CD14-positive monocyte (primary cell): Measurements from ENCODE around the gene RER1. TPM values are rescaled to one million over a fixed set of nuclear protein-coding genes. Genes with fewer than 3 reads are reported as not detected.
A peak's percentile ranks its signal among the peaks of the same experiment; 100 is the strongest.

ENCODE experiments used
- DNase-seq, 3 donors: peaks; one replicate each; pipeline ENCODE4 v3.0.0-alpha.2; 2011 to 2022
- H2AFZ ChIP-seq: 2 replicates; pipeline ENCODE4 v1.6.0; 2012; ENCODE audit warnings: mild to moderate bottlenecking, low read depth, low read length, inconsistent platforms; ENCODE audit not compliant: insufficient read depth, poor library complexity, severe bottlenecking
- H3K27ac ChIP-seq, 2 donors: 1 replicate in 1 of 2; 2 replicates in 1 of 2; pipeline ENCODE4 v1.5.1; 2012 to 2013; ENCODE audit warnings: low read length in 2 of 2, control low read depth in 1 of 2, inconsistent platforms in 1 of 2, low read depth in 1 of 2, mild to moderate bottlenecking in 1 of 2
- H3K27me3 ChIP-seq, 2 donors: one replicate each; pipeline versions ENCODE4 v1.6.0 to v1.6.1; 2011 to 2013; ENCODE audit warnings: low read length in 2 of 2; ENCODE audit not compliant: control insufficient read depth in 2 of 2, insufficient read depth in 2 of 2
- H3K36me3 ChIP-seq, 2 donors: replicated peaks in 1 of 2; 1 replicate in 1 of 2; 2 replicates in 1 of 2; pipeline versions ENCODE4 v1.5.1 to v1.6.1; 2012 to 2013; ENCODE audit warnings: low read length in 2 of 2, control low read depth in 1 of 2, inconsistent platforms in 1 of 2, mild to moderate bottlenecking in 1 of 2; ENCODE audit not compliant: insufficient read depth in 2 of 2, control insufficient read depth in 1 of 2
- H3K4me1 ChIP-seq, 2 donors: 1 replicate in 1 of 2; 2 replicates in 1 of 2; pipeline versions ENCODE4 v1.5.1 to v1.6.1; 2012 to 2013; ENCODE audit warnings: low read length in 2 of 2, control low read depth in 1 of 2, inconsistent platforms in 1 of 2, mild to moderate bottlenecking in 1 of 2, moderate library complexity in 1 of 2; ENCODE audit not compliant: insufficient read depth in 2 of 2, control insufficient read depth in 1 of 2
- H3K4me2 ChIP-seq: replicated peaks from 2 replicates; pipeline ENCODE3; 2012; ENCODE audit warnings: low read length, moderate library complexity, mild to moderate bottlenecking; ENCODE audit not compliant: poor library complexity, severe bottlenecking; ENCODE audit errors: extremely low read depth
- H3K4me3 ChIP-seq, 3 experiments: fragments of 200-600 bp in 1 of 3; sonication (generic) in 1 of 3; replicated peaks in 1 of 3; 1 replicate in 2 of 3; 2 replicates in 1 of 3; pipeline ENCODE4 v1.5.1; 2011 to 2013; ENCODE audit warnings: low read length in 3 of 3, mild to moderate bottlenecking in 3 of 3, control low read depth in 2 of 3, low read depth in 2 of 3, inconsistent platforms in 1 of 3, moderate library complexity in 1 of 3
- H3K79me2 ChIP-seq: 2 replicates; pipeline ENCODE4 v1.6.0; 2012; ENCODE audit warnings: mild to moderate bottlenecking, control low read depth, inconsistent platforms, low read length, moderate library complexity; ENCODE audit not compliant: insufficient read depth
- H3K9ac ChIP-seq: 2 replicates; pipeline ENCODE4 v1.6.0; 2017; ENCODE audit warnings: low read length, mild to moderate bottlenecking; ENCODE audit not compliant: insufficient read depth, poor library complexity, severe bottlenecking
- H3K9me3 ChIP-seq, 2 donors: replicated peaks in 1 of 2; 1 replicate in 1 of 2; 2 replicates in 1 of 2; pipeline versions ENCODE4 v1.5.1 to v1.6.1; 2012 to 2013; ENCODE audit warnings: low read length in 2 of 2, control low read depth in 1 of 2; ENCODE audit not compliant: control insufficient read depth in 1 of 2, insufficient read depth in 1 of 2
- H4K20me1 ChIP-seq: 2 replicates; pipeline ENCODE4 v1.6.0; 2012; ENCODE audit warnings: mild to moderate bottlenecking, low read length, control low read depth, moderate library complexity; ENCODE audit not compliant: insufficient read depth
- H3K27ac Mint-ChIP-seq, 7 donors: one replicate each; pipeline ENCODE4 v1.8.0; 2020; ENCODE audit warnings: mild to moderate bottlenecking in 7 of 7, mixed read lengths in 7 of 7, moderate library complexity in 6 of 7, inconsistent platforms in 2 of 7
- H3K27me3 Mint-ChIP-seq, 3 donors: one replicate each; pipeline ENCODE4 v1.8.0; 2021 to 2022; ENCODE audit warnings: low read depth in 3 of 3, mild to moderate bottlenecking in 3 of 3, mixed read lengths in 3 of 3, moderate library complexity in 3 of 3, inconsistent platforms in 1 of 3
- H3K36me3 Mint-ChIP-seq, 2 donors: one replicate each; pipeline ENCODE4 v1.8.0; 2020; ENCODE audit warnings: mixed read lengths in 2 of 2, inconsistent platforms in 1 of 2, mild to moderate bottlenecking in 1 of 2
- H3K4me1 Mint-ChIP-seq: one replicate; pipeline ENCODE4 v1.8.0; 2020; ENCODE audit warnings: mild to moderate bottlenecking, mixed read lengths
- H3K4me3 Mint-ChIP-seq, 2 donors: one replicate each; pipeline ENCODE4 v1.8.0; 2020; ENCODE audit warnings: mild to moderate bottlenecking in 2 of 2, mixed read lengths in 2 of 2, moderate library complexity in 1 of 2
- H3K9me3 Mint-ChIP-seq, 7 donors: one replicate each; pipeline ENCODE4 v1.8.0; 2020 to 2022; ENCODE audit warnings: mixed read lengths in 7 of 7, mild to moderate bottlenecking in 6 of 7, moderate library complexity in 6 of 7, inconsistent platforms in 2 of 7
- CTCF ChIP-seq: fragments of 200-600 bp; IDR thresholded peaks from one replicate; pipeline ENCODE4 v1.8.0; 2022; ENCODE audit warnings: antibody characterized with exemption, mild to moderate bottlenecking
- WGBS: methylation state at CpG from one replicate; pipeline ENCODE4 v1.1.5; 2013; ENCODE audit warnings: missing lambda C conversion rate; ENCODE audit not compliant: insufficient coverage; 5-methylcytosine and 5-hydroxymethylcytosine counted together
- intact Hi-C, 2 donors: fragments of 100-400 bp; cut with micrococcal nuclease; formaldehyde crosslinking; loops; one replicate each; pipeline versions ENCODE4 v1.15.0 to v1.15.1; 2023
- polyA plus RNA-seq, 3 donors: library from polyadenylated mRNA; depleted of rRNA in 1 of 3; unstranded in 2 of 3; stranded (reverse) in 1 of 3; fragments of 300-500 nt in 2 of 3; fragments of >200 nt in 1 of 3; fragmentation: Illumina TruSeq in 2 of 3; gene quantifications; 1 replicate in 2 of 3; 2 replicates in 1 of 3; pipeline ENCODE4 v1.2.3, GENCODE V29; 2012 to 2021

Gene RER1
- polyA plus RNA-seq, 3 donors = 98.3 to 235 (median 193) TPM

GRCh38 chr1:2394761-2395160 is 3.1 kb downstream of the RER1 start:
- Mint-ChIP-seq H3K27ac (peak overlapping the region in 4 of 7 donors; percentile 26 to 57 (median 36)), H3K27me3 (peaks cover 0 to 2% (median 0%) of the 10 kb centered on the region in 3 donors), H3K9me3 (no peaks in the 10 kb centered on the region), H3K4me1 (peaks cover 30% of the 10 kb centered on the region), H3K36me3 (peaks cover 61 to 71% of the 10 kb centered on the region in 2 donors), H3K4me3 (no peak overlapping the region)
- Histone ChIP-seq H3K4me1 (peaks cover 14 to 26% of the 10 kb centered on the region in 2 donors), H3K4me2 (no peak overlapping the region), H3K4me3 (no peak overlapping the region), H3K27ac (peak overlapping the region in 1 of 2 donors; percentile 79), H2AFZ (no peak overlapping the region), H3K9me3 (no peaks in the 10 kb centered on the region), H3K9ac (no peak overlapping the region), H3K79me2 (peaks cover 48% of the 10 kb centered on the region), H3K36me3 (peaks cover 52 to 69% of the 10 kb centered on the region in 2 donors), H4K20me1 (peaks cover 70% of the 10 kb centered on the region), H3K27me3 (no peaks in the 10 kb centered on the region)
- intact Hi-C loops = loop anchor here (5.0 kb wide), 4 partner anchors 128 to 193 kb away; partner anchors contain the start of genes PANK4 (in 1 of the 2) and PRXL2B (in 1 of the 2)
- DNase-seq = no peak
- WGBS = 99% methylated on average over 9 of the region's 11 CpGs
- no peak for TF ChIP-seq CTCF

DNA sequence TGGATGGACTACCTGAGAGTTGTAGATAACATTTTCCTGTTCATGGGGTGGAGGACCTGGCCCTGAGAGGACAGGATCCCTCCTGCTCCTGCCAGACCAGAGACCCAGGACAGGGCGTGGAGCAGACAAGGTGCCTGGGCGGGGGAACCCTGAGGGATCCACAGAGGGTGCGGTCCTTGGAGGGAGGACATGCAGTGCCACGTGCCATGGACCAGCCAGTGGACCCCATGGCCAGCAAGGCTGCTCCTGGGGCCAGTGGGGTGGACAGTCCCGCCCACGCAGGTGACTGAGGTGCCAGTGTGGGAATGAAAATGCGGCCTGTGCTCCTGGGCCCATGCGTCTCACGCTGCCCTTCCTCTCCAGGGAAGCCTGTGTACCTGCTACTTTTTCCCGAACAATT is 3.6 kb downstream of the RER1 start:
- H4K20me1 ChIP-seq = peaks cover 75% of the 10 kb centered on the region
- Mint-ChIP-seq H3K27ac (peak overlapping the region in 5 of 7 donors; percentile 26 to 63 (median 57)), H3K36me3 (peaks cover 65 to 76% of the 10 kb centered on the region in 2 donors), H3K9me3 (no peaks in the 10 kb centered on the region), H3K4me1 (peaks cover 27% of the 10 kb centered on the region), H3K4me3 (no peak overlapping the region), H3K27me3 (peaks cover 0 to 2% (median 0%) of the 10 kb centered on the region in 3 donors)
- H3K36me3 ChIP-seq = peaks cover 57 to 74% of the 10 kb centered on the region in 2 donors
- peaks cover 48% of the 10 kb centered on the region for H3K79me2 ChIP-seq
- H2AFZ ChIP-seq = no peak overlapping the region
- H3K27ac ChIP-seq = no peak overlapping the region
- intact Hi-C loops = no loop called here
- no peaks in the 10 kb centered on the region for H3K9me3 ChIP-seq
- 91% methylated on average over 6 of the region's 10 CpGs for WGBS
- TF ChIP-seq CTCF = no peak
- H3K4me2 ChIP-seq = no peak overlapping the region
- no peaks in the 10 kb centered on the region for H3K27me3 ChIP-seq
- H3K4me3 ChIP-seq = no peak overlapping the region
- H3K9ac ChIP-seq = no peak overlapping the region
- H3K4me1 ChIP-seq = peaks cover 14 to 25% of the 10 kb centered on the region in 2 donors
- no peak for DNase-seq
